Mucosa of rectum (tissue), 2 donors: ENCODE results near the gene SMOC2.

Experiments
- H3K27ac ChIP-seq, 2 donors: one replicate each; pipeline ENCODE4 v1.7.0; 2013; ENCODE audit warnings: inconsistent platforms in 2 of 2, low read depth in 2 of 2, low read length in 2 of 2
- H3K27me3 ChIP-seq, 2 donors: one replicate each; pipeline ENCODE4 v1.7.0; 2013; ENCODE audit warnings: low read length in 2 of 2; ENCODE audit not compliant: control insufficient read depth in 2 of 2, insufficient read depth in 2 of 2
- H3K36me3 ChIP-seq, 2 donors: one replicate each; pipeline ENCODE4 v1.7.0; 2013; ENCODE audit warnings: low read length in 2 of 2; ENCODE audit not compliant: control insufficient read depth in 2 of 2, insufficient read depth in 2 of 2
- H3K4me1 ChIP-seq, 2 donors: one replicate each; pipeline ENCODE4 v1.7.0; 2013; ENCODE audit warnings: low read length in 2 of 2, mild to moderate bottlenecking in 1 of 2; ENCODE audit not compliant: control insufficient read depth in 2 of 2, insufficient read depth in 2 of 2
- H3K4me3 ChIP-seq, 2 donors: one replicate each; pipeline ENCODE4 v1.7.0; 2013; ENCODE audit warnings: low read length in 2 of 2
- H3K9ac ChIP-seq, 2 donors: one replicate each; pipeline ENCODE4 v1.7.0; 2013; ENCODE audit warnings: low read length in 2 of 2, low read depth in 1 of 2, mild to moderate bottlenecking in 1 of 2
- H3K9me3 ChIP-seq, 2 donors: one replicate each; pipeline ENCODE4 v1.7.0; 2013; ENCODE audit warnings: low read length in 2 of 2; ENCODE audit not compliant: control insufficient read depth in 2 of 2
- donor health status: healthy.
- donor health status: Normal muscosa, but diverticular disease.

SMOC2 gene

GRCh38 chr6:168508903-168509302, 67.9 kb downstream of the SMOC2 start:
- Histone ChIP-seq H3K9me3 (no peaks in the 10 kb centered on the region), H3K4me3 (no peak overlapping the region), H3K27me3 (no peaks in the 10 kb centered on the region), H3K4me1 (no peaks in the 10 kb centered on the region), H3K9ac (no peak overlapping the region), H3K36me3 (no peaks in the 10 kb centered on the region), H3K27ac (no peak overlapping the region)

GRCh38 chr6:168513766-168514165, 72.8 kb downstream of the SMOC2 start:
- Histone ChIP-seq H3K27me3 (no peaks in the 10 kb centered on the region), H3K4me3 (no peak overlapping the region), H3K9me3 (no peaks in the 10 kb centered on the region), H3K9ac (no peak overlapping the region), H3K27ac (no peak overlapping the region), H3K36me3 (no peaks in the 10 kb centered on the region), H3K4me1 (no peaks in the 10 kb centered on the region)

- Histone ChIP-seq H3K27me3 (no peaks in the 10 kb centered on the region), H3K4me3 (no peak overlapping the region), H3K27ac (no peak overlapping the region), H3K9me3 (no peaks in the 10 kb centered on the region), H3K36me3 (no peaks in the 10 kb centered on the region), H3K9ac (no peak overlapping the region), H3K4me1 (no peaks in the 10 kb centered on the region)
These were observed 73.2 kb downstream of the SMOC2 start for GRCh38 chr6:168514216-168514615.

- Histone ChIP-seq H3K4me3 (no peak overlapping the region), H3K9ac (no peak overlapping the region), H3K9me3 (no peaks in the 10 kb centered on the region), H3K4me1 (no peaks in the 10 kb centered on the region), H3K27ac (no peak overlapping the region), H3K27me3 (no peaks in the 10 kb centered on the region), H3K36me3 (no peaks in the 10 kb centered on the region)
These were observed 74.4 kb downstream of the SMOC2 start for GRCh38 chr6:168515376-168515775.

GRCh38 chr6:168516944-168517741, 76.2 kb downstream of the SMOC2 start:
- no peaks in the 10 kb centered on the region for H3K4me1 ChIP-seq

GRCh38 chr6:168517742-168518347, 76.9 kb downstream of the SMOC2 start:
- Histone ChIP-seq H3K36me3 (no peaks in the 10 kb centered on the region), H3K4me1 (no peaks in the 10 kb centered on the region), H3K27ac (no peak overlapping the region), H3K4me3 (no peak overlapping the region), H3K27me3 (no peaks in the 10 kb centered on the region), H3K9ac (no peak overlapping the region), H3K9me3 (no peaks in the 10 kb centered on the region)

More at GRCh38 chr6:168516944-168517741, 76.2 kb downstream of the SMOC2 start:
- Histone ChIP-seq H3K27ac (no peak overlapping the region), H3K27me3 (no peaks in the 10 kb centered on the region), H3K9ac (no peak overlapping the region), H3K36me3 (no peaks in the 10 kb centered on the region), H3K9me3 (no peaks in the 10 kb centered on the region), H3K4me3 (no peak overlapping the region)

- Histone ChIP-seq H3K9me3 (no peaks in the 10 kb centered on the region), H3K9ac (no peak overlapping the region), H3K27ac (no peak overlapping the region), H3K4me3 (no peak overlapping the region), H3K27me3 (no peaks in the 10 kb centered on the region), H3K4me1 (no peaks in the 10 kb centered on the region), H3K36me3 (no peaks in the 10 kb centered on the region)
These were observed 77.4 kb downstream of the SMOC2 start for GRCh38 chr6:168518348-168518745.

GRCh38 chr6:168518867-168519266, 77.9 kb downstream of the SMOC2 start:
- Histone ChIP-seq H3K27ac (no peak overlapping the region), H3K27me3 (no peaks in the 10 kb centered on the region), H3K4me3 (no peak overlapping the region), H3K36me3 (no peaks in the 10 kb centered on the region), H3K9me3 (no peaks in the 10 kb centered on the region), H3K9ac (no peak overlapping the region), H3K4me1 (no peaks in the 10 kb centered on the region)

- no peak overlapping the region for H3K9ac ChIP-seq
- no peaks in the 10 kb centered on the region for H3K36me3 ChIP-seq
- H3K27me3 ChIP-seq: no peaks in the 10 kb centered on the region
- H3K4me1 ChIP-seq: no peaks in the 10 kb centered on the region
- H3K27ac ChIP-seq: no peak overlapping the region
- H3K4me3 ChIP-seq: no peak overlapping the region
- no peaks in the 10 kb centered on the region for H3K9me3 ChIP-seq
These were observed 79.2 kb downstream of the SMOC2 start for GRCh38 chr6:168520233-168520632.

- H3K4me3 ChIP-seq: no peak overlapping the region
- H3K27ac ChIP-seq: no peak overlapping the region
- no peaks in the 10 kb centered on the region for H3K9me3 ChIP-seq
- no peaks in the 10 kb centered on the region for H3K4me1 ChIP-seq
- H3K27me3 ChIP-seq: no peaks in the 10 kb centered on the region
- no peak overlapping the region for H3K9ac ChIP-seq
- H3K36me3 ChIP-seq: no peaks in the 10 kb centered on the region
These were observed 83.6 kb downstream of the SMOC2 start for GRCh38 chr6:168524571-168525001.
